T-helper 2 cell treated with Interferon-gamma antibody and Interleukin-4, amounts not matched to agents 100 ng/mL and 5 ng/mL, for 36 hours (primary cell): ENCODE measurements around the gene RFX3. TPM values are rescaled to one million over a fixed set of nuclear protein-coding genes. Genes with fewer than 3 reads are reported as not detected.

Experiments
- intact Hi-C: fragments of 100-400 bp; cut with micrococcal nuclease; formaldehyde crosslinking; loops from one replicate; pipeline ENCODE4 v1.15.1; 2023
- total RNA-seq: library from RNA; stranded (reverse); gene quantifications from 2 replicates; pipeline ENCODE4 v1.2.3, GENCODE V29; 2022

RFX3 gene
- total RNA-seq, 1 donor from 2014 or later: 9.4 TPM

DNA sequence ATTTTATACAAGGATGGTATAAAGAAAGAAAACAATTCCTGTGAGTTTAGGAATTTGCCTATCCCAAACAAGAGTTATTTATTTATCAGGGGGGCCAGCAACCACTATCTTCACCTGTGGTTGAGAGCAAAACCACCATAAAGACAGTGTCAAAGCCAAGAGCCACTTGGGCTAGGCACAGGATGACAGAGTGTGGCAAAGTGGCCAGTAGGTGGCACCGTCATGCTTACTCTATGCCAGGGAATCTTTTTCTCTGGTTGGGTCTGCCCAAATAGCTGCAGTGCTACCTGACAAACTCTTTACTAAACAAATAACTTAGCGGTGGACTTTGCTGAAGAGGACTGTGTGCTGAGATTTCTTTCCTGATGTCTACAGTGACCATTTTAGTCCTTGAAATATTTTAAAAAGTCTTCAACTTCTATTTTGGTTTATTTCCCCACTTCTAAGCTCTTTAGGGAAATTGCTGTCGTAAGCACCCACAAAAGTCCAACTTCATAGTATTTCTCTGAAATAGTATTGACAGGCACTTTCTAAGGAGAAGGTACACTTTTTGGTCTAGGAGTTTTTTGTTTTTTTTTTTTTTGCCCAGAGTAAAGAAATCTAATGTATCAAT is 285.0 kb downstream of the RFX3 start:
- intact Hi-C loops: loop anchor here (1.0 kb wide), 1 partner anchor 201 kb away; no protein-coding TSS in a partner anchor

DNA sequence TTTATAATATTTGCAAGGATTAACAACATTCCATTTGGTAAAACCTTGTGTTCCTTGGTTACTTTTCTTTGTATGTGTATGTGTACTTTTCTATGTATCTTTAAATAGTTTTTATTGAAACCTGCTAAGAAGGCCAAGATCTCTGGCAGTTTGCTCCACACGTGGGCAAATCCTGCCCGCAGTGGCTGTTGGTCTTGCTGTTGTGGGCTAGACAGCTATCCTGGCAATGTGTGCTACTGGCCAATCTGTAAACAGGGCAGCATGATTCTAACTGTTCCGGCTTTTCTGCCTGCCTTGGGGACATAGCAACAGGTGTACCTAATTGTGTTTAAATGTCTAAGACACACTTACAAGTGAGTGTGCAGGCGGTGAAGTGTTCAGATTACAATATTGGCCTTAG is 286.6 kb downstream of the RFX3 start:
- intact Hi-C loops: no loop called here

DNA sequence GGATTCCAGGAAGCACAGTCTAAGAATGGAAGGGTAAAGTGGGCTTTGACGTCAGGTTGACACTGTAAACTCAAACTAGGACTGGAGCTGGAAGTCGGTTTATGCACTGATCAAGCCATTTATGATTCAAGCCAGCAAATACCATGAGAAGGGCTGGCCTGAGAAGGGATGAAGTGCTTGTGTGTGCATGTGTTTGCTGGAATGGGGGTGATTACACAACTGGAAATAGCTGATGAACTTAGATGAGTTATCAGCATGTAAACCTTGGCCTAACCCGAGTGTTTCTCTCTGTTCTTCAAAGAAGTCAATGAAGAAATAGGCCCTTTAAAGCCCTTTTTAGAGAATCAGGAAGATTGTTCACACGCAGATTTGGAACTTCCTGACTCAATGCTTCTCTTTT is 287.6 kb downstream of the RFX3 start:
- intact Hi-C loops: no loop called here

DNA sequence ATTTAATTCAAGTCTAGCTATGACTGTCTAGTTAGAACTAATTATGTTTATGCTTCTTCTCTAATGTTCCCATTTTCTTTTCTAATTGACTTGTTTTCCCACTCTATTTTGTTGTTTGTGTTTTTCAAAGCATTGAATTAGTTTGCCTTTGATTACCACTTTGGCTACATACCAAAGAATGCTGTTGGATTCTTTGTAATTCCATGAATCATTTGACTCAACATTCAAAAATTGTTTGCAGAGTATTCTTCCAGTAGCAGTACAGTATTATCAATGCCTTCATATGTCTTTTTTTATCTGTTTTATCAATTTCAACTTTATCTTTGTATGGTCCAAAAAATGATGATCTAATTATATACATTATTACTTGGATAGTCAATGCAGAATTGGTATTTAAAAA is 288.7 kb downstream of the RFX3 start:
- intact Hi-C loops: no loop called here

DNA sequence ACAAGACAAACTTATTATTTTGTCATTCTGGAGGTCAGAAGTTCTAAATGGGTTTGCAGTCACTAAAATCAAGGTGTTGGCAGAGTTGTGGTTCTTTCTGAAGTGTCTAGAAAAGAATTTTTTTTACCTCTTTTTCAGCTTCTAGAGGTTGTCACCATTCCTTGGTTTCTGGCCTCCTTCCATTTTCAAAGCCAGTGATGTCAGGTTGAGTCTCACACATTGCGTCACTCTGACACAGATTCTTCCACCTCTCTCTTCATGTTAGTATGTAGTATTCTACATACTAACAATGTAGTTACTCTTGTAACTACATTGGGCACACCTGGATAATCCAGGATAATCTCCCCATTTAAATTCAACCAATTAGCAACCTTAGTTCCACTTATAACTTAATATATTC is 290.3 kb downstream of the RFX3 start:
- intact Hi-C loops: no loop called here

DNA sequence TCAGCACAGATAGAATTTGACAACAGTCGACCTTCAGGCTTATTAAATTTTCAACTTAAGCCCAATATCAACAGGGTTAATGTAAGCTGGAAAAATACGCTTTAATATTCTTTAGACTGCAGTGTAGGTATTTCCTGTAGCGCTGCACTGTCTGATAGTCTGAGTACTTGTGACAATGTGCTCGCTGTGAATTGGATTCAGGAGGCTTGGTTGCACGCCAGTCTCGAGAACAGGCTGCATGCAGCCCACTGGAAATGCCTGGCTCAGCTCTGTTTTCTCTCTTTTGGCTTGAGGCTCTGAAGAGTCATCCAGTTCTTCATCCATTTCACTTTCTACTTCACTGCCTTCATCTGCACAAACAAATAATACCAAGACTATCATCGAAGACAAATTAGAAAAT is 300.9 kb downstream of the RFX3 start:
- intact Hi-C loops: no loop called here

DNA sequence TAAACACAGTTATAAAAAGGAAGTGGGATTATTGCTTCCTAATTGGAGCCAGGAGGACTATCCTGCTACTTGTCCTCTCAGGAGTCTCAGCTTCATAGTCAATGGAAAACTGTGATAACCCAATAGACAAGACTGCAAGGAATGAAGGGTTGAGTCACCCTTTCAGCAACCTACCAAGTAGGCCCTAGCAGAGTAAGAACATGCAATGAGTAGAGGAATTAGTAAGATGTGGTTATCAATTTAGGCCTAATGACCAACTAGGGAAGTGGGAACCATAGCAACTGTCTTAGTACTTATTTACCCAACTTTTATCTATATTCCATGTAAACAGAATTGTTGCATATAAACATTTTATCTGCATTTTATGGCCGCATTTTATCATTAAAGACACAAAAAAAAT is 310.1 kb downstream of the RFX3 start:
- intact Hi-C loops: no loop called here

DNA sequence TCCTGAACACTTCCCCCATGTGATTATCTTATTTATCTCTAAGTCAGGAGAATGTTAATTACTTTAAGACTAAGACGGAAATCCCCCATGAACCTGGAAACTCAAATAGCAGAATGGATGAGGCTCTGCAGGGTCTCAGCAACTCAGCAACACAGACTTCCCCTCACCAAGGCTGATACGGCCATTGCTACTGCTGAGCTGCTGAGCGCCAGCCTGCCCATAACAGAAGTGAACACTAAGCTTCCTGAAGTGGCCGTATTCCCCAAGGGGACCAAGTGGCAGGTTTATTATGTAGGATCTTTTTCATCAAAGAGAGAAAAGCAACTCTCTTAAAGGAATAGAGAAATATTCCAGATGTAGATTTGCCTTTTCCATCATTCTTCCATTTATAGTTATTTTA is 311.1 kb downstream of the RFX3 start:
- intact Hi-C loops: no loop called here

DNA sequence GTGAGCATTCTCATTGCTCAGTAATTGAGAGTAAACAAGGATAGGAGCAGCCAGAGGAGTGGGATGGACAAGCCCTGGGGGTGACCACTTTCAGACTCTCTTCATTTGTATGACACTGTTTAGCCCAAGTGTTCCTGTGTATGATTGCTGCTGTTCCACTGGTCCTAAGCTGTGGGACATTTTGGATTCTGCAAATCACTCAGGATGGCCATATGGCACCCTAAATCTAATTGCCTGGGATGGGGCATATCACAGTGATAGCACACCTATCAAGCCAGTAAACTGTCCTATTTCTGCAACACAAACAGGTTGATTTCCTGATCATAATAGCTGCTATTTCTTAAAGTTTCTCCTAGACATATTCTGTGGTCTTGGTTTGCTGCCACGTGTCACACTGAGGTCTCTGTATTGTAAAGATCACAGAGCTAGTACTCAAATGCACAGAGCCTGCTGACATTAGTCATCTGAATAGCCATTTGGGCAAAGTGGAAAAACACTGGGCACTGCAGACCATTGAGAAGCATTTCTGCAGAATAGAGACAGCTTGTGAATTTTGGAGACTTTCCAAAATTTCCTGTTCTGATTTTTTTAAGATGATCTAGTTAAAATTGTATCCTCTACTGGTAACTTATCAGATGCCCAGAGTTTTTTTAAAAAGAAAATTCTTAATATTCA is 320.2 kb downstream of the RFX3 start:
- intact Hi-C loops: no loop called here

DNA sequence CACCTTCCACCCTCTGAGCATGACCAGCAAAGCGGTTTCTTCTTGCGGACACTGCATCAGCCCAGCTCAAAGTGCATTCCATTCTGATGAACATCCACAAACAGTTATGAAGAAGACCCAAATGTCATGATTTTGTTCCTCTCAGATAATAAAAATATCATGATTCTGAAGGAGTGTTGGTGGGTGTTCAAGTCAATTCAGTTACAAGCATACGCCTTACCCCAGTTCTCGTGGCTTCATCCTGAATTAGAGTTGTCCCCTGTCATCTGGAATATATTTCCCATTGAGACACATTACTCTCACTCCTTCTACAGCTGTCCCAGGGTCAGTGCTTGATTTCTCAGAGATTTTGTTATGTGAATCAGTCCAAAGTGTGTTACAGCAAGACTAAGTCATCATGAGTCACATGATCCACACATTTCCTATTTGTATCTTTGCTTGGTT is 325.4 kb downstream of the RFX3 start:
- intact Hi-C loops: no loop called here

DNA sequence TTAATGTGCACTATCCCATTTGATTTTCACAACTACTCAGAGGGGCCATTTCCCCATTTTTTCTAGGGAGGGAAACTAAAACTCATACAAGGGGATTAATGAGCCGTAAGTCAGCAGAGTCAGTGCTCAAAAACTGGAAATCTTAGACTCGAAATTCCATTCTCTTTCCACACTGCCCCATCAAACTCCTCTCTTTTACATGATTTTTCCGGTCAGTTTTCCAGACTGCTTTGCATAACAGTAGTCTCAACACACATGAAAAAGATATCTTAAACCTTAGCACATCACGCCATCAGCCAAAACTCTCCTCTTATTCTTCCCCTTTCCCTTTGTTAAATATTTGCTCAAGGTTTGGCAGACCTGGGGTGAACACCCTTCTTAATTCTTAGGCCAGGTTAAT is 332.0 kb downstream of the RFX3 start:
- intact Hi-C loops: no loop called here

DNA sequence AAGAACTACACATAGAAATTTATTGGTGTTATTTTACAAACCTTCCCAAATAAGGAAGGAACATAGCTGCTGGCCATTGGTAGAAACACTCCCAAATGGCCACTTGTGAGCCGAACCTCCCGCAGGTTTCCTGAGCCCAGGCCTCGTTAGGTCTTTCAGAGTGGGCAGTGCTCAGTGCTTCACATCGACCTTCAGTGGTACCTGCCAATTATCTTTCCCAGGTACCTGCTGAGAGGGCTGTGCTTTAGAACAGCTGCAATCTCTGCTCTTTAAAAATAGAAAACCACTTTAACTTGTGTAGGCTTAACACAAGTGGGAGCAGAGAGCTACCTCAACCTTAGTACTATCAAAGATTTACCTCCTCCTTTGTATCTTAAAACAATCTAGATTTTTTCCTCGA is 334.1 kb downstream of the RFX3 start:
- intact Hi-C loops: no loop called here

DNA sequence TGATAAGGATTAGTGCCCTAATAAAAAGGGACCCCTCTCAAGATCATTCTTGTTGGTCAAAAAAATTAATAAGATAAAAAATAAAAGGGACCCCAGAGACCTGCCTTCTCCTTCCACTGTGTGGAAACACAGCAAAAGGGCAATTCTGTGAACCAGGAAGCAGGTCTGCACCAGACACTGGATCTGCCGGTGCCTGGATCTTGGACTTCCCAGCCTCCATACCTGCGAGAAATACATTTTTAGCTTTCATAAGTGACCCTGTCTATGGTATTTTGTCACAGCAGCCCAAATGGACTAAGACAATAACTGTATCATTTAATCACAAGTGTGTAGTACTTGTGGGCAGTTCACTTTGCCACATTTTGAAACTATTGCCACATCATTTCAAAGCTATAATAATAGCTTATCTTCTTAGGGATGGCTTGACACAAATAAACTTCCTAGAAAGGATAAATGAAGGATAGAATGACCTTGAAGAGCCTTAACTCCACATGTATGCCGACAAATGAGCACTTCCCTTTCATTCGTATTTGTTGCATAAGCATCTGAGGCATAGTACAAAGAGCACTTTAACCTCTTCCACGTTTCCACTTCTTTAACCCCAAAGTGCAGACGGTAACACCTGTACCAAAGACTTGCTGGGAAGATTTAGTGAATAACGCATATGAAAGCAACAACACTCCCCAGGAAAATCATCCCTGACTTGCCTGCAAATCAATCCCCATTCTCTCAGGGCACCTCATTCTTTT is 336.5 kb downstream of the RFX3 start:
- intact Hi-C loops: no loop called here

DNA sequence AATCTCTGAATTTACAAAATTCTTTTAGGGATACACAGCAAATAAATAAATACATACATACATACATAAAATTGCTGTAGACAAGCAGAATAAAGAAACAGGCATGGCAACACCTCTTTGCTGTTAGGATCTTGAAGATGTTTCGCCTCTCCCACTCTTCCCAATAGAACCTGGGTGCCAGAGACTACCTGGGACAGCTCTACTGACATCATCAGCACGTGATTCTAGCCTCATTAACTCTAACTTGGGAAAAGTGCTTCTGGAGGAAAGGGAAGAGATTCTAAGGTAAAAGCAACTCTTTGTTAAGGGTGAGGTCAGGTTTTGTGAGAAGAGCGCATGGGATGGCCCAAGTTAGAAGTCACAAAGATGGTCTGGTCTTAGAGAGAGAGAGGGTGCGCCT is 339.1 kb downstream of the RFX3 start:
- intact Hi-C loops: no loop called here

DNA sequence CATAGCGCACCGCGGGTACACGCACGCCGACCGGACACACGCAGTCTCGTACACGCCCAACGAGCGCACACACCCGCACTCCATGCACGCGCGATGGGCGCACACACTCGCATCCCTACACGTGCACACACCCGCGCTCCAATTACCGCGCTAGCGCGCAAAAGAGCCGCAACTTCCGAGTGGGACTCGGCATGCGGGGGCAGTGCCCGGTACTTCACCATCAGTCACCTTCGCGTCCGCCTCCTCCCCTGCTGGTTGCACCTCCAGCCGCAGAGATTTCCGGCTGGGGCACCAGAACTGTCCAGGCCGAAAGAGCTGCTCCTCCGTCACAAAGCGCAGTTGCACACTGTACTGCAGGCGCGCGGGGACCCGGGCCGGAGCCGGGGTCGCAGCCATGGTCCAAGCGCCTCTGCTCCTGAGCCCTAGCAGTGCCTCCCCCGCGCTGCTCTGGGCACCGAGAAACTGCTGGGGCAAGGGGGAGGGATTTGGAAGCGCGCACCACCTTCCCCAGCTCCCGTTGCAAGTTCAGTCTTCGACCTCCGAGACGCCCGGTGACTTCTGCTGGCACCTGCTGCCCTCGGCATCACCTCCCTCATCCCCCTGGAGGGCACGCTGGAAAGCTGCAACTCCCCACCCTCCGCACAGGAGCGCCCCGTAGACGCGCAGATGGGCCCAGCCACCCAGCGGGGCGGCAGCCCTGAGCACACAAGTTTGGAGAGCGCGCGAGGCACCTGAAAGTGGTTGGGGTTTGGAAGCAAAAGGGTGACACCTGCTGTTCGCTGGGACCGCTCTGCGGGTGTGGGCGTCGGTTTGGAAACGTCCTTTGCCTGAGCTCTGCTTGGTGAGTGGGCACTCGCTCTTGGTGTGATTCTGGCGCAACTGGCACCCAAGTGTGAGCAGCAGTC is 344.5 kb downstream of the RFX3 start:
- intact Hi-C loops: loop anchor here (1.0 kb wide), 2 partner anchors 308 to 324 kb away; no protein-coding TSS in a partner anchor

DNA sequence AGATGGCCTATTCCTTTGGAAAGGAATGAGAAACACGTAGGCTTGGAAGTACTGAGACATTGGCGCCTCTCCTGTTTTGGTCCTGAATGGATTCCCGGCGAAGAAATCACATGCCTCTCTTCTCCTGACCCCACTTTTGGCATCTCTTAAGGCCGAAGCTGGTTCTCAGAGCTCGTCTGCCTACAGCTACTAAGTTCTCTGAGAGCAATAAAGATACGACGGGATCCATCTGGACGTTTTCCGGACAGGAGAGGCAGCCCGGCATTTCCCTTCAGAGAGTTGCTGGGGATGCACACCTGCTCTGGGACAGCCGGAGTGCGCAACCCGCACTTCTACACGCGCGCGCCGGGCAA is 345.1 kb downstream of the RFX3 start:
- intact Hi-C loops: loop anchor here (1.0 kb wide), 2 partner anchors 307 to 323 kb away; no protein-coding TSS in a partner anchor

DNA sequence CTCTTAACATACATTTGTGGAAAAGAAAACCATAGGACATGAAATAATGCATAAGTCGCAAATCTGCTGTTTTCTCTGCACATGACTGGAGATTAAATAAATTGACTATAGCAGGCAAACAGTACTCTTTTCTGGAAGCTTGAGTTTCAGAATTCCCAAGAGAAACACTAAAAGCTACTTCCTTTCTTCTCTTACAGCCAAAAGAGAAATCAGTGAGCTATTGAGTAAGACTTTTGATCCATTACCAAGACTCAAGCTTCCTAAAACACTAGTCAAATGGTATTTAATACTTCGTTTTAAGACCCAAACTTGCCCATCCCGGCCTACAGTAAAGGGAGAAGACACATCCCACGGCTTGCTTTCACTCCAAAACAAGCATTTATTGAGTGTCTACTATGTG is 346.1 kb downstream of the RFX3 start:
- intact Hi-C loops: no loop called here

DNA sequence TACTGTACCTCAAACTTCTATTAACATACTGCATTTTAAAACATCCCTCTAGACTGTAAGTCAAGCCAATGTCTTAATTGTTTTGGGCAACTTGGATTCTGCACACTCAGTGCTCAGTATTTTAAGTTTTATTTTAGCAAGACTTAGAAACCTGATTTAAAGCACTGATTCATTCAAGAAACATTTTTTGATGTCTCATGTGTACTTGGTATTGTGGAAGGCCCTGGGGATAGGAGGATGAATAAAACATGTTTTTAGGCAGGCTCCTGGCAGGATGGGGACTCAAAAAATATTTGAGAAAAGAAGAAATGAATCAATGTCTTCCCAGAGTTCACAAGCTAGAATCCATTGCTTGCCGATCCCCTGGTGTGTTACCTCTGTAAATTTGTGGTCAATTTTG is 347.9 kb downstream of the RFX3 start:
- intact Hi-C loops: no loop called here

DNA sequence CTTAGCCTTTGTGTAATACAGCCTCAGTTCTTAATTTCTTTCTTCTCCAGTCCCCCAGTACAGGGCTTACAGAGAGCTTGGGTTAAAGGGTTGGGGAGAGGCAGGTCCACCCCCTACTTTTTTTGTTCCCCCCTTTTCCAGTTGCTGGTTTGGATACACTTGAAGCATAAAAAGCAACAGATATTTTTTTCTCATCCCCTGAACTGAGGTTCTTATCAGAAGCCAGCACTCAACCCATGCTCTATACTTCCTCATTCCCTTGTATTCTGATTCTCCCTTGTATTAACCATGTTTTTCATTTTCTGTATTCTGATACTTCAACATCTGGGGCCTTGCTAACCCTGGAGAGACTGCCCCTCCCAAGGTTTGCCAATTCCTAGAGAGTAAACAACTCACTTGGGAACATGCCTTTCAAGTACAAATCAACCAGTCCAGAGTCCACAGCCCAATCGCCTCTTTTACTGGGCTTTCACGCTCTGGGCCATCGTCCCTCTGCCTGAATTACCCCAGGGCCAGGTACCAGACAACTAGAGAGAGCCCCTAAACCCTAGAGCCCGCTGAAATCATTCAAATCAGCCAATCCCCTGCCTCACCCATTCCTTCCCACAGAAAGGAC is 348.5 kb downstream of the RFX3 start:
- intact Hi-C loops: no loop called here

DNA sequence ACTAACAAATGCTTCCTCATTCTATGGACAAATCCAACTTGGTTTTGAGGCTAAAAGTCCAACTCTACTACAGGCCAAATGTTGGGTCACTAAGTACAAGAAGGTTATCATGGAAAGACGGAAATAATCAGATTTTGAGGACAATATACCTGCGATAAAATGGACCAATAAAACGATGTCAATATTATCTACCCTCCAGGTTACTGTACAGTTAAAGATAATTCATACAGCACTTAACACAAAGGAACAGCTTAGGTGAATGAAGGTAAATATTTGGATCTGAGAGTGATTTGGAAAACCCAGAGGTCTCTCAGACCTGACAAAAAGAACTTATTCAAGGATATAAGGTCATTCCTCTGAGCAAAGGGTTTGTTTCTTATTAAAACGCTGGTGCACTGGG is 352.4 kb downstream of the RFX3 start:
- intact Hi-C loops: no loop called here

DNA sequence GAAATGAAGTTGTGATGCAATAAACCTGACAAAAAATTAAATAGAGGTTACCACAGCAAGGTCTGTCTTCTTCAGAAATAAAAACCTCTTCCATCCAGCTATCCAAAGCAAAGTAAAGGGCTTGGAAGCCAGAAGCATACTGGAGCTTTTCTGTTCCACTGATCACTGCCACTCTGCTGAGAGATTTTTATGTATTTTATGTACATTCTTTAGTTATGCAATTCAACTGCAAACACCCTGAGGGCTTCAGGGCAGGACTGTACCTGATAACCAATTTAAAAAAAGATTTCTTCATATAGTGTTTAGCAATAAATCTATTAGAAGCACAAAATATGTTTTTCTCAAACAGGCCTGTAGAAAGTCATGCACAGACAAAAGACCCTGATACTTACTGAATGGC is 355.0 kb downstream of the RFX3 start:
- intact Hi-C loops: no loop called here
